HG03095 (cell line): ENCODE measurements around the gene TMEM229A.
"Not testable (repeated sequence)": the region's sequence is repeated elsewhere in the genome, so short reads cannot be mapped to it uniquely, and the experiment has no call there.

Experiments used
- ATAC-seq: cut with Tn5 transposase; IDR thresholded peaks from one replicate; pipeline ENCODE4 v1.9.1; 2021; ENCODE audit warnings: moderate library complexity; ENCODE audit not compliant: unreplicated experiment

TMEM229A gene

GRCh38 chr7:124032369-124033094 is at the start of gene TMEM229A:
TMEM229A (minus strand) TSS chr7:124033067; CDS start chr7:124033003, 64 bp downstream.
- no peak for ATAC-seq

DNA sequence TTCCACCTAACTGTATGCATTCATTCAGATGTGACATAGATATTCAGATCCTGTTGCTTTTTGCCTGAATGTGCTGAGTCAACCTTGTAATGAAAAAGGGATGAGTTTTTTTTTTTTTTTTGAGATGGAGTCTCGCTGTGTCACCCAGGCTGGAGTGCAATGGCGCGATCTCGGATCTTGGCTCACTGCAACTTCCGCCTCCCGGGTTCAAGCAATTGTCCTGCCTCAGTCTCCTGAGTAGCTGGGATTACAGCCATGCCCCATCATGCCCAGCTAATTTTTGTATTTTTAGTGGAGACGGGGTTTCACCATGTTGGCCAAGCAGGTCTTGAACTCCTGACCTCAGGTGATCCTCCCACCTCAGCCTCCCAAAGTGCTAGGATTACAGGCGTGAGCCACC is 49.4 kb upstream of the TMEM229A start:
- ATAC-seq = not testable (repeated sequence)

GRCh38 chr7:124077546-124077945 is 44.7 kb upstream of the TMEM229A start:
- no peak for ATAC-seq

DNA sequence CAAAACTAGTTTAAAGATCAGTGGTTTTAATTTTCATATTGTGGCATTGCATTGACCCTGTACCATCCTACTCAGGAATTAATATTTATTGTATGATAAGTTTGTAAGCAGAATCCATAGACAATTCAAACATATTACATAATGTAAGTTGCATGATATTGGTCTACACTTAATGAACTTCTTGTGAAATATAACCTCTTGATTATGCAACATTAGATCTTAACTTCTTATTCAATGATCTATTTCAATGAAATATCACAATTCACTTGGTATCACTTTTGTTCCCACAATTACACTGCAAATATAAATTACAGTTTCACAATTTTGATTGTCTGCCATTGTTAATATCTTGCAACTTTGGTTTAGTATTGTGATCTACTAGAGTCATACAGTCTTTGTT is 44.0 kb upstream of the TMEM229A start:
- ATAC-seq = no peak

- no peak for ATAC-seq
These were observed 41.1 kb upstream of the TMEM229A start for GRCh38 chr7:124074007-124074406.

- ATAC-seq = no peak
These were observed 40.4 kb upstream of the TMEM229A start for GRCh38 chr7:124073310-124073645.

DNA sequence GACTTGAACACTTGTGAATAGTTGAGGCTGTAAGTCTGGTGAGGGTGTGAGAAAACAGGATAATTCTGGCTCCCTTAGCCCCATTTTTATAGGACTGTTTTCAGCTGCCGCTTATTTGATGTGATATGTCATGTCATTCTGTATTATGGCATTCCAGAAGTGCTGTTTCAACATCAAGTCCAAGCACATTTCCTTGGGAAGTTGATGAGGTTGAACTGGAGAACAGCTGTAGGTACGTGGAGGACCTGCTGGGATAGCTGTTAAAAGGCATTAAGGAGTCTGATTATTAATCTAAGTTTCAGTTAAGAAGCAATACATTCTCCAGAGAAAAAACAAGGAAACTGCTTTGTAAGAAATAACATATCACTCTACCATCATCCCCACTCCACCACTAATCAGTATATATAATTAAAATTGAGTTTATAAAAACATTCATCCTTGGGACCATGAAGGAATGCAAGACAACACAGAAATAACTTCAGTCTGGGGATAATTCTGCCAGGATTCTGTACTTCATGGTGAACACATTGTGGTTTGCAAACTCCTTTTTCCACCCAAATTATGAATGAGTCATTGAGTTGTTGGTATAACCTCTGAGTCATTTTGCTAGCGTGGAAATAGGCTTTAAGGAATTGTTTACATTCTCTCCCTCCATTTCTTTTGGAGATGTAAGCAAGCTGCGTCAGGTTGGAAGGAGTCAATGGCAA is 39.9 kb upstream of the TMEM229A start:
- no peak for ATAC-seq

GRCh38 chr7:124071843-124072242 is 39.0 kb upstream of the TMEM229A start:
- ATAC-seq = no peak

- ATAC-seq = no peak
These were observed 29.3 kb upstream of the TMEM229A start for GRCh38 chr7:124062171-124062570.

DNA sequence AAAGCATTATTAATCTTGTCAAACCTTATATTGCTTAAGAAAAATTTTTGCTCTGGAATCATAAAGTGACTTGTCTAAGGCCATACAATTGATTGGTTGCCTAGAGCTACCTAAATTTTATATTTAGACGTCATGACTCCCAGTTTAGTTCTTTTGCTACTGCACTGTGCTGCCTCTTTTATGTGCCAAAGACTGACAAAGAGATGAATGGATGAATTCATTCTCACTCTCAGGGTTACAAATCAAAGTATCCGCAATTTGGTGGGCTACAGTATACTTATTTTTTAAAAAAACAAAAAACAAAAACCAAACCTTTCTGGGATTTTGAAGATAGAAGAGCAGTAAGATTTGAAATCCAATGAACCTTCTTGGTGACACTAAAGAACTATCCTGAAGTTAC is 27.7 kb upstream of the TMEM229A start:
- ATAC-seq = no peak

DNA sequence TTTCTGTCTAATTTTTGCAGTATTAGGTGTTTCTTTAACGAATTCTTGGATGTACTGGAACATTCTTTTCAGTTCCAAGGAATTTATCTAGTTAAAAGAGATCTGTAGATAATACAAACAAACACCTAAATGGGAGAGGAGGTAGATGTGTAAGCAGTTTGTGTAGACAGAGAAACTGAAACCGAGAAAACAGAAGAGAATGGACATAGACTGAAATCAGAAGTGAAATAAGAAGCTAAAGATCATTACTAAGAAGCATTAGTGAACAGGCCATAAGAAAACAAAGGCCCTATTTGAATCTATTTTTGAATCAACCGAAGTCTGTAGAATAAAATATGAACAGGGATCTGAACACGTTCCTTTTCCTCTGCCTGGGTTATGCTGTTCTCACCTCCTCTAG is 26.5 kb upstream of the TMEM229A start:
- ATAC-seq = peak; percentile 100

DNA sequence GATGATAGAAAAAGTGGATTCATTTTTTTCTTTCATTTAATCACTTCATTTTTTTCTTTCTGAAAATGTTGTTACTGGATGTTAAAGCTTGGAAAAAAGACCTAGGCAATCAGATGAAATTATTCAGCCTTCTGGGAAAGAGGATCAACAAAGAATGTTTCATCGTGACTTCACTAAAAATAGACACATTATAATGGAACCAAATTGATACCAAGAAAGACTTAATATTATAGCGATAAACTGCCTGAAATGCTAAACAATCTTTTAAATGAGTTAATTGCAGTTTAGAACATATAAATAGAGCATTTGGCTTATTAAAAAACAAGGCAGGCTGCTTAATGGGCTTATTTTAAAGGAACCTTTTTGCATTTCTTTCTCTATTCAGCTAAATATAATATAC is 25.6 kb upstream of the TMEM229A start:
- ATAC-seq = no peak

GRCh38 chr7:124057872-124058271 is 25.0 kb upstream of the TMEM229A start:
- no peak for ATAC-seq

- ATAC-seq = no peak
These were observed 23.4 kb upstream of the TMEM229A start for GRCh38 chr7:124056234-124056633.

DNA sequence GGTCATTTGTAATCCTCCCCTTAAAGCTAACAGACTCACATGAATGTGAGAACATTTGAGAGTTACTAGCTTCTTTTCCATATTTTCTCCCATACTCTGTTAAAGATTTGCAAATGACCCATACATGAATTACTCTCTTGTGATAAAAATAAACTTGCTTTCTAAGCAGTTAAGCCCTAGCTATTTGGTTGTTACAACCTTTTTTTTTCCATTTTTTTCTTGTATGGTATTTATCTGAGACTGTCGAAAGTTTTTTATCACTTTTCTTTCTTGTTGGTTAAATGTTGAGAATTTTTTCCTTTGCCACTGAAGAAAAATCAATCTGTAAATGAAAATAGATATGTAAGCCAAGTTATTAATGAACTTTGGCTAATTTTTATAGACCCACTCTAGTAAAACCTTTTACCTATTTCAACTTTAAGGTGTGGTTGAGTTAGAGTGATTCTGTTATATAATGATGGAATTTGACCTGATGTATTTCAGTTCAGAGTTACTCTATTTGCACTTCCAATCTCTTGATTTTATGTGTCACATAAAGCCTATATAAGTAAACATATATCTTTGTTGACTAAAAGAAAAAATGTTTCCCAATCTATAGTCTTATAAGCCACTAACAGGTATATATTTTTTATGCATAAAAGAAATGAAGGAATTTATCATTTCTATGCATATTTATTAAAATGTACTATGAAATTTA is 19.0 kb upstream of the TMEM229A start:
- ATAC-seq = no peak

- ATAC-seq = no peak
These were observed 10.0 kb upstream of the TMEM229A start for GRCh38 chr7:124042826-124043225.

DNA sequence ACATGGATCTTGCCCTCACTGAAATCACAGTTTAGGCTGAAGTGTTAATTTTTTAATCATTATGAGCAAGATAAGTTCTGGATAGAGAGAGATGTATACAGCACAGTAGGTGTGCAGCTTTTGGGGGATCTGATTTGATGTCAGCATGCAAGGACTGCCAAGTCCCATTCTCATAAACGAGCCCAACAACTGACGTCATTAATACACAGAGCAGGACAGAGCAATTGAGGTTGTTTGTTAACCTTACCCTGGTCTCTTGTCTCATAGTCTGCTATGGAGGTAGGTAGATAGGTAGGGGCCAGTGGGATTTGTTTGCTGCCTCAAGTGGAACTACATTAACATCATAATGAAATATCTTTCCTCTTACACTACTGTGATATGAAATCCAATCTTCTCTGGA is 8.6 kb upstream of the TMEM229A start:
- ATAC-seq = no peak

DNA sequence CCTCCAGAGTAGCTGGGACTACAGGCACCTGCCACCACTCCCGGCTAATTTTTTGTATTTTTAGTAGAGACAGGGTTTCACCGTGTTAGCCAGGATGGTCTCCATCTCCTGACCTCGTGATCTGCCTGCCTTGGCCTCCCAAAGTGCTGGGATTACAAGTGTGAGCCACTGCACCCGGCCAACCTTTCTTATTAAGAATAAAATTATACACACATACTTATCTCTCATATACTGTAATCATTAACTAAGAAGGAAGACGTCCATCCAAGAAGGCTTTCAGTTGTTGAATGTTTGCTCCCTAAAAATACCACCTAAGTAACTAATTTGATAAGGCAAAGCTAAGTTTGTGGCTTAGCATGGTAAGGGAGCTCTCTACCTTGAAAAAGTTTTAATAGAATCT is 5.0 kb upstream of the TMEM229A start:
- ATAC-seq = not testable (repeated sequence)

GRCh38 chr7:124035706-124036105 is 2.8 kb upstream of the TMEM229A start:
- no peak for ATAC-seq

GRCh38 chr7:124034754-124035100 is 1.9 kb upstream of the TMEM229A start:
- no peak for ATAC-seq

DNA sequence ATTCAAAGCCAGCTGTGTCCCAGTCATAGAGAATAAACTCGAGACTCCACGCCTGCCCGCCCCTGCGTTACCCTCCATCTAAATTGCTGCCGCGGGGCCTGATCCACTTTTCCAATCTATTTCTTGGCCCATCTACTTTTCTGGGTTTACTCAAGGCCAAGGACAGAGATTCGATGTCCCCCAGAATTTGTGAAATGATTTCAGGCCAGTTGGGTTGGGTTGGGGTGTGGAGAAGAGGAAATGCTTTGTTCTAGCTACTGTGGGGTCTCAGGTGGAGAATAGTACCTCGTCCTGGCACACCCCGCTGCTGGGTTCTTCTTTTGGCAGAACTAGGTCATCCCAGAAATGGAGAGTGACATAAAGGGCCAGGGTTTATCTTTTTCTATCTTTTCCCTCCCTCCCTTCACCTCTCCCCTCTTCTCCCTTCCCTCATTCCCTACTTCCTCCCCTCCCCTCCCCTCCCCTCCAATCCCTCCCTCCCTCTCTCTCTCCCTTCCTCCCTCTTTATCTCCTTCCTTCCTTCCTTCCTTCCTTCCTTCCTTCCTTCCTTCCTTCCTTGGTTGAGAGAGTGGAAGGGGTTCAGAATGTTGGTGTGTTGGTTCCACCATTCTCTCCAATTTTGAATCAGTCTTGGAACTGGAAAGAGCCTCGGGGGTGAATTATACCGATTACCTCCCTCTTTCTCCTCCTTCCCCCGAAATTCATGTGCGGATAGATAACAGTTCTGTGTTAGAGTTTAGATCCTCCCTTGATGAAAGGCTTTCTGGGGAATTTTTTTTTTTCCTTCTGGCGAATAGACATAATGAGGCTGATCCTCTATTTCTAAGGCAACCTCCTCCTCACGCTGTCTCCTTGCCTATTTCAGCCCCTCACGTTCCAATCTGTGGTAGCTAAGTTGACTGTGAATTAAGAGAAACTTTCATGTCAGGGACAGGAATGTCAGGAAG is 1.2 kb upstream of the TMEM229A start:
- no peak for ATAC-seq
